Prostate gland (tissue), 2 donors: Measurements from ENCODE around the gene NCOR1. TPM values are rescaled to one million over a fixed set of nuclear protein-coding genes. Genes with fewer than 3 reads are reported as not detected.

Experiments used
- DNase-seq: peaks from one replicate; pipeline ENCODE4 v3.0.0-alpha.2; 2019; ENCODE audit warnings: low spot score
- H3K27ac ChIP-seq, 2 donors: fragments of 200-600 bp; sonication (generic); 2 replicates each; pipeline ENCODE4 v1.5.1; 2017 to 2019
- H3K27me3 ChIP-seq: fragments of 200-600 bp; sonication (generic); replicated peaks from 2 replicates; pipeline ENCODE4 v1.5.1; 2019; ENCODE audit not compliant: insufficient read depth
- H3K36me3 ChIP-seq, 2 donors: fragments of 200-600 bp; sonication (generic); 1 replicate in 1 of 2; 2 replicates in 1 of 2; pipeline versions ENCODE4 v1.5.1 to v1.8.1; 2017 to 2019
- H3K4me1 ChIP-seq: fragments of 200-600 bp; sonication (generic); replicated peaks from 2 replicates; pipeline ENCODE4 v1.5.1; 2019
- H3K4me3 ChIP-seq, 2 donors: fragments of 200-600 bp; sonication (generic); 2 replicates each; pipeline ENCODE4 v1.5.1; 2017 to 2019
- H3K9me3 ChIP-seq: fragments of 200-600 bp; sonication (generic); 2 replicates; pipeline ENCODE4 v1.5.1; 2017
- POLR2A ChIP-seq: fragments of 450-650 bp; IDR thresholded peaks from one replicate; pipeline ENCODE4 v1.6.1; 2016; ENCODE audit warnings: antibody characterized with exemption, mild to moderate bottlenecking
- POLR2AphosphoS5 ChIP-seq: sonication (generic); formaldehyde crosslinking; IDR thresholded peaks from one replicate; pipeline ENCODE4 v1.6.1; 2017; ENCODE audit warnings: antibody characterized with exemption
- WGBS: methylation state at CpG from one replicate; pipeline ENCODE4 v1.1.5; 2018; 5-methylcytosine and 5-hydroxymethylcytosine counted together
- intact Hi-C: fragments of 100-400 bp; cut with DNase I; formaldehyde crosslinking; loops from one replicate; pipeline ENCODE4 v1.14.2; 2022
- total RNA-seq, 2 donors: library from RNA; depleted of rRNA; stranded (reverse); fragments of >200 nt; gene quantifications; one replicate each; pipeline ENCODE4 v1.1.0, GENCODE V29; 2016
- TF ChIP-seq, protein P1 (sequence below), 4 experiments: fragments of 200-600 bp in 2 of 4; fragments of 450-650 bp in 2 of 4; sonication (generic) in 2 of 4; IDR thresholded peaks; 1 replicate in 3 of 4; 2 replicates in 1 of 4; pipeline ENCODE4 v1.5.1; 2016 to 2019; ENCODE audit warnings: antibody characterized with exemption in 4 of 4, mild to moderate bottlenecking in 2 of 4, moderate library complexity in 2 of 4

NCOR1 gene
- total RNA-seq, 2 donors from 2014 or later, result 123 to 209 TPM

DNA sequence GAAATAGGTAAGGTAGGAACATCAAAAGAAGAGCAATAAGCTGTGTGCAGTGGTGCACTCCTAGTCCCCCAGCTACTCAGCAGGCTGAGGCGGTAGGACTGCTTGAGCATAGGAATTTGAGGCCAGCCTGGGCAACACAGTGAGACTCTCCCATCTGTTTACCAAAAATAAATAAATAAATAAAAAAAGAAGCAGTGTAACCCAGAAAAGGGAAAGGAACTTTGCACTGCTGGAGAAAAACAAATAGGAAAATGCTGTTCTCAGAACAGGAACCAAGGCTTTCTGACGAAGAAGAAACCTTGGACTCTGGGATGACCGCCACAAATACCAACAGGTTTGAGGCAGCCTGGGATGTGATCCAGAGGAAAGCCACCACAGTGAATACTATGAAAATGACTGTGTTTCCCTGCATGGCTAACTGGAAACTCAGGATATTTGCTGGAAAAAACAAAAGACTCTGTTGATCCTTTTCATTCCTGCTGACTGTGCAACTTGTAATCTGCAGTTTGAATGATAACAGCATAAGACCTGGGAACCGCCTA is 174.6 kb downstream of the NCOR1 start:
- H3K9me3 ChIP-seq, result no peaks in the 10 kb centered on the region
- no peaks in the 10 kb centered on the region for H3K4me1 ChIP-seq
- H3K27me3 ChIP-seq, result no peaks in the 10 kb centered on the region
- H3K36me3 ChIP-seq, result no peaks in the 10 kb centered on the region
- intact Hi-C loops, result no loop called here
- DNase-seq, result no peak
- H3K4me3 ChIP-seq, result no peak overlapping the region
- TF ChIP-seq POLR2AphosphoS5 (no peak), POLR2A (no peak)
- TF ChIP-seq, protein P1, sequence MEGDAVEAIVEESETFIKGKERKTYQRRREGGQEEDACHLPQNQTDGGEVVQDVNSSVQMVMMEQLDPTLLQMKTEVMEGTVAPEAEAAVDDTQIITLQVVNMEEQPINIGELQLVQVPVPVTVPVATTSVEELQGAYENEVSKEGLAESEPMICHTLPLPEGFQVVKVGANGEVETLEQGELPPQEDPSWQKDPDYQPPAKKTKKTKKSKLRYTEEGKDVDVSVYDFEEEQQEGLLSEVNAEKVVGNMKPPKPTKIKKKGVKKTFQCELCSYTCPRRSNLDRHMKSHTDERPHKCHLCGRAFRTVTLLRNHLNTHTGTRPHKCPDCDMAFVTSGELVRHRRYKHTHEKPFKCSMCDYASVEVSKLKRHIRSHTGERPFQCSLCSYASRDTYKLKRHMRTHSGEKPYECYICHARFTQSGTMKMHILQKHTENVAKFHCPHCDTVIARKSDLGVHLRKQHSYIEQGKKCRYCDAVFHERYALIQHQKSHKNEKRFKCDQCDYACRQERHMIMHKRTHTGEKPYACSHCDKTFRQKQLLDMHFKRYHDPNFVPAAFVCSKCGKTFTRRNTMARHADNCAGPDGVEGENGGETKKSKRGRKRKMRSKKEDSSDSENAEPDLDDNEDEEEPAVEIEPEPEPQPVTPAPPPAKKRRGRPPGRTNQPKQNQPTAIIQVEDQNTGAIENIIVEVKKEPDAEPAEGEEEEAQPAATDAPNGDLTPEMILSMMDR (IDR thresholded peaks at IDR 0.05), result no peak
- no peak overlapping the region for H3K27ac ChIP-seq
- WGBS, result 78% methylated on average over 4 of the region's 4 CpGs

DNA sequence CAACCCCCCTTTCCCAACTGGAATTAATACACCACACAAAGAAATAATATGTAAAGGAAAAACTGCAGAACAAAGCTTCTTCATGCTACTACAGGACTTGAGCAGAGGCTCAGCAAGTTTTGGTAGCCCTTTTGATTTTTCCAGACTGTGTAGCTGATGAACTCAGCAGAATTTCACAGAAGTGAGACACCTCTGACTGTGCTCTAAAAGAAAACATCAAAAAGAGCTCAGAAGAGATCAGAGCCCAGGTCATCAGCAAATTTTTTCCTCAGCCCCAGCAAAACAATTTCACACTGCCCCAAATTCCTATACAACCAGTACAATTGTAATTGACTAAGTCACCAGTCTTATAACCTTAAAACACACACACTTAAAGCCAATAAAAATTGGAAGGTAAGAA is 177.7 kb downstream of the NCOR1 start:
- Histone ChIP-seq H3K9me3 (no peaks in the 10 kb centered on the region), H3K4me1 (no peaks in the 10 kb centered on the region), H3K36me3 (peaks cover 0 to 6% of the 10 kb centered on the region in 2 donors), H3K4me3 (no peak overlapping the region), H3K27me3 (no peaks in the 10 kb centered on the region), H3K27ac (no peak overlapping the region)
- TF ChIP-seq, protein P1 (IDR thresholded peaks at IDR 0.05), result no peak
- no peak for TF ChIP-seq POLR2AphosphoS5
- TF ChIP-seq POLR2A, result no peak
- intact Hi-C loops, result no loop called here
- no peak for DNase-seq

DNA sequence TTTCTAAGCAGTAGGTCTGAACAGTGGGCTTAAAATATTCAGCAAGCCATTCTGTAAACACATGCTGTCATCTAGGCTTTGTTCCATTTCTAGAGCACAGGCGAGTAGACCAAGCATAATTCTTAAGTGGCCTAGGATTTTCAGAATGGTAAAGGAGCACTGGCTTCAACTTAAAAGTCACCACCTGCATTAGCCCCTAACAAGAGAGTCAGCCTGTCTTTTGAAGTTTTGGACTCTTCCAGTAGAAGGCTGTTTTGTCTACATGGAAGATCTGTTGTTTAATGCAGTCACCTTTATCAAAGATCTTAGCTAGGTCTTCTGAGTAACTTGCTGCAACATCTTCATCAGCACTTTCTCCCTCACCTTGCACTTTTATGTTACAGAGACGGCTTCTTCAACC is 179.1 kb downstream of the NCOR1 start:
- Histone ChIP-seq H3K4me3 (no peak overlapping the region), H3K36me3 (peaks cover 0 to 6% of the 10 kb centered on the region in 2 donors), H3K27me3 (no peaks in the 10 kb centered on the region), H3K27ac (no peak overlapping the region), H3K9me3 (no peaks in the 10 kb centered on the region), H3K4me1 (no peaks in the 10 kb centered on the region)
- no peak for DNase-seq
- WGBS, result 98% methylated on average over 2 of the region's 2 CpGs
- TF ChIP-seq POLR2A (no peak), POLR2AphosphoS5 (no peak)
- TF ChIP-seq, protein P1 (IDR thresholded peaks at IDR 0.05), result no peak
- intact Hi-C loops, result no loop called here

DNA sequence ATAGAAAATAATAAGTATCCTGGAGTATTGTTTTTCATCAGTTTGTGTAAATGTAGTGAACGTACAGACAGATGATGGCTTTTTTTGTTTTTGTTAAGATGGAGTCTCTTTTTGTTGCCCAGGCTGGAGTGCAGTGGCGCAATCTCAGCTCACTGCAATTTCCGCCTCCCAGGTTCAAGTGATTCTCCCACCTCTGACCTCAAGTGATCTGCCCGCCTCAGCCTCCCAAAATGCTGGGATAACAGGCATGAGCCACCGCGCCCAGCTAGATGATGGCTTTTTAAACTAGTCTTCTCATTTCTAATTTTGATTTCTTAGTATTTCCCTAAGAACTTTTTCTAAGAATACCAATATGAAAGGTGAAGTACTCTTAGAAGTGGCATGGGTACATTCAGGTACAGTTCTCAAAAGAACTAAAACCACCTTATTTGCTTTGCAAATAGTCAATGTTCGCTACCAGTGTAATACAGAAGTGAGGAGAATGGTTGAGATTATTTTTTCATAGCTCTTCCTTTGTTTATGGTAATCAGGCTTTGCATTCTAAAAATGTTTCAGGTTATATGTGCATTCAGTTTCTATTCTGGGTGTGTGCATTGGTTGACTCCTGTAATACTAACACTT is 181.5 kb downstream of the NCOR1 start:
- intact Hi-C loops, result no loop called here
- no peak overlapping the region for H3K27ac ChIP-seq
- TF ChIP-seq POLR2AphosphoS5, result no peak
- TF ChIP-seq, protein P1 (IDR thresholded peaks at IDR 0.05), result no peak
- TF ChIP-seq POLR2A, result no peak
- H3K9me3 ChIP-seq, result no peaks in the 10 kb centered on the region
- no peaks in the 10 kb centered on the region for H3K4me1 ChIP-seq
- H3K36me3 ChIP-seq, result peaks cover 0 to 6% of the 10 kb centered on the region in 2 donors
- 94% methylated on average over 7 of the region's 7 CpGs for WGBS
- no peak for DNase-seq
- no peak overlapping the region for H3K4me3 ChIP-seq
- no peaks in the 10 kb centered on the region for H3K27me3 ChIP-seq
